HL-60 (cell line): ENCODE results near the gene TAAR9.
A peak's percentile ranks its signal among the peaks of the same experiment; 100 is the strongest.

Experiments
- DNase-seq, 2 experiments: peaks; one replicate each; pipeline ENCODE4 v3.0.0-alpha.2; 2010 to 2020; ENCODE audit warnings: low read depth in 1 of 2, low spot score in 1 of 2
- H3K27ac ChIP-seq: fragments of 250-450 bp; sonication (Bioruptor Pico); replicated peaks from 2 replicates; pipeline ENCODE4 v1.5.1; 2020; ENCODE audit warnings: mild to moderate bottlenecking, moderate library complexity
- H3K27me3 ChIP-seq: fragments of 250-450 bp; sonication (Bioruptor Pico); 2 replicates; pipeline ENCODE4 v1.5.1; 2021; ENCODE audit warnings: mild to moderate bottlenecking, moderate library complexity; ENCODE audit not compliant: insufficient read depth, poor library complexity, severe bottlenecking
- H3K4me3 ChIP-seq: replicated peaks from 2 replicates; pipeline ENCODE4 v1.5.1; 2011; ENCODE audit warnings: mild to moderate bottlenecking, control low read depth, low read length; ENCODE audit not compliant: insufficient read depth
- CTCF ChIP-seq: IDR thresholded peaks from one replicate; pipeline ENCODE4 v1.5.1; 2011; ENCODE audit warnings: low read length, control low read depth, inconsistent platforms; ENCODE audit not compliant: insufficient read depth
- GABPA ChIP-seq: IDR thresholded peaks from 2 replicates; pipeline ENCODE4 v1.6.1; 2012; ENCODE audit warnings: low read depth
- POLR2AphosphoS5 ChIP-seq: IDR thresholded peaks from 2 replicates; pipeline ENCODE4 v1.6.1; 2012; ENCODE audit warnings: low read depth
- REST ChIP-seq: IDR thresholded peaks from 2 replicates; pipeline ENCODE4 v1.6.1; 2012; ENCODE audit warnings: low read depth; ENCODE audit not compliant: insufficient replicate concordance
- SPI1 ChIP-seq: IDR thresholded peaks from 2 replicates; pipeline ENCODE4 v1.6.1; 2012; ENCODE audit warnings: low read depth, mild to moderate bottlenecking, borderline replicate concordance

Gene TAAR9

DNA sequence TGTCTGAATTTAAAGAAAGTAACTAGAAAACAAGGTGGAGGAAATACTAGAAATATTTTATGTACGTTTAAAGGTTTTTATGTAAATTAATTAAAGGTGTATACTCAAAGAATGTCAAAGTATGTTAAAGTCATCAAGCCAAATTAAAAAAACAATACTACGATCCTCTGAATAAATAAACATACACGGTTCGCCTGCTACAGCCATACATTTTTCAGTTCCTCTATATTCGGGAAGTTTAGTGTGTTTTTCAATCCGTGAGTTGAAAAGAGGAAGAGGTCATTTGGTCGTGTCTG is 25.8 kb upstream of the TAAR9 start:
- DNase-seq, result no peak
- Histone ChIP-seq H3K27ac (peak overlapping the region; percentile 82), H3K27me3 (no peaks in the 10 kb centered on the region), H3K4me3 (peak overlapping the region; percentile 94)
- TF ChIP-seq SPI1 (peak; percentile 99), REST (no peak)

GRCh38 chr6:132512638-132513632 is 25.1 kb upstream of the TAAR9 start, which contains the start of gene STX7:
Gene STX7 (minus strand): TSS chr6:132513116. CDS start chr6:132503530, 9,586 bp downstream.
- Histone ChIP-seq H3K4me3 (peak within 1 kb of the TSS; percentile 94), H3K27me3 (no peaks in the 10 kb centered on the region), H3K27ac (peak within 1 kb of the TSS; percentile 82)
- DNase-seq, result peak; percentile 52 to 89
- TF ChIP-seq POLR2AphosphoS5, result peak; percentile 34; the same call in 1 of the 2 replicates
- peak; percentile 47 for TF ChIP-seq REST
- no peak for TF ChIP-seq CTCF

DNA sequence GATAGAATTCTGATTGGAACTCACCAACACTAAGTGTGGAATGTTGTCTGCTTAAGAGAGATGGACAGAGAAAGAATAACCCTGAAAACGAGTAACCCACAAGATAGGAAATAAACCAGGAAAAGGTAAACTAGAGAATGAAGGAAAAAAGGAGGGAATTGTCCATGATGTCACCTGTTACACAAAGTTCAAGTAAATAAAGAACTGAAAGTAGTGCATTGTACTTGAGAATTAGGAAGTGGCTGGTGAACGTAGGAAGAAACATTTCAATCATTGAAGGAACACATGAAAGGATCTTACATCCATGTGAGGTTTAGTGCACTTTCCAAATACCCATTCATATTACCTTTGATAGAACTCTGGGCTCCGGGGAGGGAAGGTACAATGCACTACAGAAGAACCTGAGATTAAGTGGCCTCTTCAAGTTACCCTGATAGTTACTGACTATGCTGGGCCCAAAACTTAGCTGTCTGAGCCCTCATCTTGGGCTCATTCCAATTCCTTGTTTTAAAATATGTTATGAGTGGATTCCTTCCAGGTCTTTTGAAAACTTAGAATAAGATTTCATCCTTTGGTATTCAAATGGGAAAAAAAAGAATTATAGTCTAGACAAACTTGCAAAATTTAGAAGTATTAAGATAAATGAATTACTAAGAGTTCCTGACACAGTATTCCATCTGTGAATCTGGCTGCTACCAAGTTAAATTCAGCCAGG is 24.1 kb upstream of the TAAR9 start:
- Histone ChIP-seq H3K27ac (no peak overlapping the region), H3K27me3 (no peaks in the 10 kb centered on the region), H3K4me3 (no peak overlapping the region)
- TF ChIP-seq SPI1 (peak; percentile 8; the same call in 1 of the 2 replicates), GABPA (no peak)
- no peak for DNase-seq

DNA sequence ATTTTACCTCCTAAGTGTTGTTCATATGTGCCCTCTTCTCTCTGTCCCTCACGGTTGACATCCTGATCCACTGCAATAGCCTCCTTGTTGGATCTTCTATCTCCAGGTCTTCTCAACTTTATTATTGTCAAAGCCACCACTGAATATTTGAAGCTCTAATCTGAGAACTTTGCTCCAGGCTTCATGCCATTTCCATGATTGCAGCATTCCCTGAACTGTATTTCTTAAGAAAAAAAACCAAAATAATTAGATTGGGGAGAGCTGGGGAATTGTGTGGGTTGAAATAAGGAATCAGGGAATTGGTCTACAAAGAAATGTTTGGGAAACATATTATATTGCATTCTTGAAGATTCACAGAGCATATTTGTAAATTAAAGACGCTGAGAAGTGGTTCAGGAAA is 22.7 kb upstream of the TAAR9 start:
- no peak overlapping the region for H3K4me3 ChIP-seq
- no peak for DNase-seq
- TF ChIP-seq POLR2AphosphoS5 (no peak), CTCF (no peak), REST (no peak), SPI1 (no peak), GABPA (no peak)
- no peak overlapping the region for H3K27ac ChIP-seq
- no peaks in the 10 kb centered on the region for H3K27me3 ChIP-seq
